ENCODE measurements around the gene TNPO1. TPM values are rescaled to one million over a fixed set of nuclear protein-coding genes. Genes with fewer than 3 reads are reported as not detected.

Gene TNPO1
- total and polyA plus RNA-seq, 2 of the 13 experiments (the other 11 are each of a cell fraction or from before 2014, with no cell fraction given) = 26.7 to 123 TPM

GRCh38 chr5:72955143-72955767 lies 138.8 kb downstream of the TNPO1 start (continued):
- 0 out of 2 replicates have a peak, but pooled peaks have one; percentile 29 for TF ChIP-seq HMGXB3 (CRISPR knock-in tag; IDR thresholded peaks at IDR 0.05; ENCODE audit: borderline replicate concordance)
- TF ChIP-seq GATA4 (IDR thresholded peaks at IDR 0.05; ENCODE audit: borderline replicate concordance, low read depth) = no peak
- peak; percentile 80; the same call in 1 of the 2 replicates for TF ChIP-seq ZNF264 (CRISPR knock-in tag; IDR thresholded peaks at IDR 0.05)
- no peak for TF ChIP-seq GMEB2 (CRISPR knock-in tag; IDR thresholded peaks at IDR 0.05; ENCODE audit: low read depth)
- no peak for TF ChIP-seq ZBTB14 (CRISPR knock-in tag; IDR thresholded peaks at IDR 0.05)
- no peak for TF ChIP-seq ATF2 (CRISPR knock-in tag; IDR thresholded peaks at IDR 0.05)
- no peak for TF ChIP-seq ELF4 (CRISPR knock-in tag; IDR thresholded peaks at IDR 0.05; ENCODE audit: borderline replicate concordance)
- TF ChIP-seq UBTF (CRISPR knock-in tag; IDR thresholded peaks at IDR 0.05) = no peak
- TF ChIP-seq FOXP4 (CRISPR knock-in tag; IDR thresholded peaks at IDR 0.05) = no peak
- no peak for TF ChIP-seq MZF1 (CRISPR knock-in tag; IDR thresholded peaks at IDR 0.05; ENCODE audit: borderline replicate concordance)
- TF ChIP-seq XRCC5 (optimal IDR thresholded peaks at IDR 0.05; ENCODE audit: low read length) = no peak
- TF ChIP-seq HOXD1 (CRISPR knock-in tag; IDR thresholded peaks at IDR 0.05) = no peak
- peak; percentile 28; the same call in 1 of the 2 replicates for TF ChIP-seq ZMYM4 (CRISPR knock-in tag; IDR thresholded peaks at IDR 0.05)
- TF ChIP-seq XBP1 (CRISPR knock-in tag; IDR thresholded peaks at IDR 0.05) = 0 out of 2 replicates have a peak, but pooled peaks have one; percentile 3
- no peak for TF ChIP-seq PCBP1 (IDR thresholded peaks at IDR 0.05; ENCODE audit: borderline replicate concordance, low read depth, low read length)
- no peak for TF ChIP-seq ZNF543 (CRISPR knock-in tag; IDR thresholded peaks at IDR 0.05)
